Karpas-422 (cell line): Measurements from ENCODE around the gene GOLGA6C. TPM values are rescaled to one million over a fixed set of nuclear protein-coding genes. Genes with fewer than 3 reads are reported as not detected.
"Not testable (repeated sequence)": the region's sequence is repeated elsewhere in the genome, so short reads cannot be mapped to it uniquely, and the experiment has no call there.

Experiments
- DNase-seq: peaks from one replicate; pipeline ENCODE4 v3.0.0-alpha.2; 2015
- H2AFZ ChIP-seq: fragments of 200-600 bp; sonication (generic); 2 replicates; pipeline ENCODE4 v1.6.1; 2014; ENCODE audit warnings: antibody characterized with exemption, low read length, mixed read lengths
- H3K27ac ChIP-seq: fragments of 200-600 bp; sonication (generic); 2 replicates; pipeline ENCODE4 v1.5.1; 2014; ENCODE audit warnings: mild to moderate bottlenecking, low read length, moderate library complexity
- H3K27me3 ChIP-seq: fragments of 200-600 bp; sonication (generic); 2 replicates; pipeline ENCODE4 v1.6.1; 2014; ENCODE audit warnings: low read length, mixed read lengths
- H3K36me3 ChIP-seq: fragments of 200-600 bp; sonication (generic); 2 replicates; pipeline ENCODE4 v1.6.1; 2014; ENCODE audit warnings: low read length, mixed read lengths; ENCODE audit not compliant: insufficient read depth
- H3K4me1 ChIP-seq: fragments of 200-600 bp; sonication (generic); 2 replicates; pipeline ENCODE4 v1.6.1; 2014; ENCODE audit warnings: mild to moderate bottlenecking, low read length, mixed read lengths
- H3K4me2 ChIP-seq: fragments of 200-600 bp; sonication (generic); 2 replicates; pipeline ENCODE4 v1.6.1; 2014; ENCODE audit warnings: low read length, low read depth, mild to moderate bottlenecking; ENCODE audit not compliant: poor library complexity, severe bottlenecking
- H3K4me3 ChIP-seq: fragments of 200-600 bp; sonication (generic); 2 replicates; pipeline ENCODE4 v1.5.1; 2014; ENCODE audit warnings: mild to moderate bottlenecking, antibody characterized with exemption, low read length, mixed read lengths
- H3K79me2 ChIP-seq: fragments of 200-600 bp; sonication (generic); 2 replicates; pipeline ENCODE4 v1.6.1; 2014; ENCODE audit warnings: mild to moderate bottlenecking, low read length, mixed read lengths
- H3K9ac ChIP-seq: fragments of 200-600 bp; sonication (generic); 2 replicates; pipeline ENCODE4 v1.6.0; 2014; ENCODE audit warnings: low read length
- H3K9me2 ChIP-seq: fragments of 200-600 bp; sonication (generic), shearing (Covaris generic); replicated peaks from 2 replicates; pipeline ENCODE4 v1.6.0; 2014; ENCODE audit warnings: mild to moderate bottlenecking, low read length, moderate library complexity; ENCODE audit not compliant: insufficient read depth
- H3K9me3 ChIP-seq: fragments of 300-700, 200-600 bp; sonication (generic); 2 replicates; pipeline ENCODE4 v1.6.1; 2014; ENCODE audit warnings: low read length, mixed read lengths
- H4K20me1 ChIP-seq: fragments of 200-600 bp; sonication (generic); 2 replicates; pipeline ENCODE4 v1.6.1; 2014; ENCODE audit warnings: mild to moderate bottlenecking, antibody characterized with exemption, low read length, low read depth; ENCODE audit not compliant: insufficient read depth
- total RNA-seq: library from RNA; depleted of rRNA; stranded (reverse); fragments of >200 nt; shearing (Covaris generic); gene quantifications from 2 replicates; pipeline ENCODE4 v1.2.3, GENCODE V29; 2014; ENCODE audit warnings: low replicate concordance

Gene GOLGA6C
- total RNA-seq, 1 experiment from 2014 or later: not detected

- H3K4me1 ChIP-seq, H3K9ac ChIP-seq, H3K4me2 ChIP-seq, H2AFZ ChIP-seq, H3K9me2 ChIP-seq, DNase-seq, H4K20me1 ChIP-seq, H3K9me3 ChIP-seq, H3K27ac ChIP-seq, H3K36me3 ChIP-seq, H3K4me3 ChIP-seq, H3K79me2 ChIP-seq, H3K27me3 ChIP-seq: not testable (repeated sequence)
Observed at GRCh38 chr15:75258620-75259343, 648 bp downstream of the GOLGA6C start.

- H3K9ac ChIP-seq, H4K20me1 ChIP-seq, H3K36me3 ChIP-seq, H3K9me3 ChIP-seq, H3K79me2 ChIP-seq, H2AFZ ChIP-seq, H3K27ac ChIP-seq, H3K27me3 ChIP-seq, DNase-seq, H3K9me2 ChIP-seq, H3K4me2 ChIP-seq, H3K4me1 ChIP-seq, H3K4me3 ChIP-seq: not testable (repeated sequence)
Observed at GRCh38 chr15:75259873-75260272, 1.7 kb downstream of the GOLGA6C start.

- not testable (repeated sequence) for H3K4me1 ChIP-seq, H3K9me2 ChIP-seq, H3K27ac ChIP-seq, H3K79me2 ChIP-seq, H3K9ac ChIP-seq, H4K20me1 ChIP-seq, H3K4me2 ChIP-seq, H3K36me3 ChIP-seq, H3K27me3 ChIP-seq, H3K4me3 ChIP-seq, H2AFZ ChIP-seq, H3K9me3 ChIP-seq
- peak; percentile 7 for DNase-seq
Observed at GRCh38 chr15:75273751-75274359, 15.7 kb downstream of the GOLGA6C start.

- H3K4me3 ChIP-seq, H3K79me2 ChIP-seq, H3K9ac ChIP-seq, H2AFZ ChIP-seq, H3K4me1 ChIP-seq, H3K9me3 ChIP-seq, H3K27me3 ChIP-seq, H3K27ac ChIP-seq, H3K9me2 ChIP-seq, H3K4me2 ChIP-seq, H4K20me1 ChIP-seq, H3K36me3 ChIP-seq: not testable (repeated sequence)
- DNase-seq: peak; percentile 53
Observed at GRCh38 chr15:75274509-75275107, 16.5 kb downstream of the GOLGA6C start.

GRCh38 chr15:75275617-75276016 is 17.5 kb downstream of the GOLGA6C start:
- not testable (repeated sequence) for H3K9me2 ChIP-seq, H3K79me2 ChIP-seq, H4K20me1 ChIP-seq, H3K4me2 ChIP-seq, H3K36me3 ChIP-seq, H3K9me3 ChIP-seq, H2AFZ ChIP-seq, H3K9ac ChIP-seq, H3K27me3 ChIP-seq, H3K4me1 ChIP-seq, H3K4me3 ChIP-seq, H3K27ac ChIP-seq
- DNase-seq: peak; percentile 35

GRCh38 chr15:75278497-75278896 is 20.4 kb downstream of the GOLGA6C start:
- not testable (repeated sequence) for H3K4me2 ChIP-seq, H3K9ac ChIP-seq, H3K27ac ChIP-seq, DNase-seq, H3K36me3 ChIP-seq, H2AFZ ChIP-seq, H3K9me2 ChIP-seq, H3K27me3 ChIP-seq, H3K4me1 ChIP-seq, H3K79me2 ChIP-seq, H3K9me3 ChIP-seq, H3K4me3 ChIP-seq, H4K20me1 ChIP-seq

- H3K36me3 ChIP-seq, H3K9ac ChIP-seq, H3K27me3 ChIP-seq, H3K4me2 ChIP-seq, H4K20me1 ChIP-seq, H3K9me2 ChIP-seq, H3K4me3 ChIP-seq, H3K79me2 ChIP-seq, H3K9me3 ChIP-seq, H3K4me1 ChIP-seq, H2AFZ ChIP-seq, DNase-seq, H3K27ac ChIP-seq: not testable (repeated sequence)
Observed at GRCh38 chr15:75282572-75282971, 24.4 kb downstream of the GOLGA6C start, which contains the start of gene GOLGA6D. Gene GOLGA6D, plus strand, starts transcription at chr15:75282835. Its CDS starts 41 bp downstream, at chr15:75282876.

GRCh38 chr15:75284152-75284551 is 26.0 kb downstream of the GOLGA6C start:
- H3K4me1 ChIP-seq, H3K79me2 ChIP-seq, H2AFZ ChIP-seq, DNase-seq, H3K9ac ChIP-seq, H3K9me3 ChIP-seq, H3K9me2 ChIP-seq, H3K36me3 ChIP-seq, H3K4me2 ChIP-seq, H4K20me1 ChIP-seq, H3K27me3 ChIP-seq, H3K4me3 ChIP-seq, H3K27ac ChIP-seq: not testable (repeated sequence)
